ENCODE results near the gene STH. TPM values are rescaled to one million over a fixed set of nuclear protein-coding genes. Genes with fewer than 3 reads are reported as not detected.

The STH gene
- total and polyA plus RNA-seq, 12 donors = not detected

DNA sequence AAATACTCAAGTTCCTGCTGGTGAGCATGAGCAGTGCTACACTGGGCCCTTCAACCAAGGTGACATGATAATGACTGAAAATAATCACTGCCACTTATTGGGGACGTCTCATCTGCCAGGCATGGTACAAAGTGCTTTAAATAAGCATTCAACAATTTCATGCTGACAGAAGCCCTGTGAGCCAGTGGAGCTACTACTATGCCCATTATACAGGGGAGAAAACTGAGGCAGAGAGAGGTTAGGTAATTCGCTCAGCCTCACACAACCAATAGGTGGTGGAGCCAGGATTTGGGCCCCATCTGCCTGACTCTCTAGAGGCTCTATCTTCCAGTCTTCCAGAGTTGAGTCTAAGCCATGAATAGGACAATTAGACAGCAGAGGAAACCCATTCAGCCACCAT is 30.3 kb upstream of the STH start:
- DNase-seq = no peak
- intact Hi-C loops (cut with DNase I) = no loop called here
- Histone ChIP-seq H3K27me3 (no peaks in the 10 kb centered on the region), H3K27ac (no peak overlapping the region), H3K4me3 (no peak overlapping the region), H3K36me3 (replicated peaks in 1 of 2) (no peaks in the 10 kb centered on the region), H3K4me1 (replicated peaks in 1 of 2) (no peaks in the 10 kb centered on the region), H3K9me3 (replicated peaks in 1 of 3) (no peaks in the 10 kb centered on the region)
- no peak for TF ChIP-seq POLR2A (IDR thresholded peaks at IDR 0.05)
- TF ChIP-seq, protein P1, sequence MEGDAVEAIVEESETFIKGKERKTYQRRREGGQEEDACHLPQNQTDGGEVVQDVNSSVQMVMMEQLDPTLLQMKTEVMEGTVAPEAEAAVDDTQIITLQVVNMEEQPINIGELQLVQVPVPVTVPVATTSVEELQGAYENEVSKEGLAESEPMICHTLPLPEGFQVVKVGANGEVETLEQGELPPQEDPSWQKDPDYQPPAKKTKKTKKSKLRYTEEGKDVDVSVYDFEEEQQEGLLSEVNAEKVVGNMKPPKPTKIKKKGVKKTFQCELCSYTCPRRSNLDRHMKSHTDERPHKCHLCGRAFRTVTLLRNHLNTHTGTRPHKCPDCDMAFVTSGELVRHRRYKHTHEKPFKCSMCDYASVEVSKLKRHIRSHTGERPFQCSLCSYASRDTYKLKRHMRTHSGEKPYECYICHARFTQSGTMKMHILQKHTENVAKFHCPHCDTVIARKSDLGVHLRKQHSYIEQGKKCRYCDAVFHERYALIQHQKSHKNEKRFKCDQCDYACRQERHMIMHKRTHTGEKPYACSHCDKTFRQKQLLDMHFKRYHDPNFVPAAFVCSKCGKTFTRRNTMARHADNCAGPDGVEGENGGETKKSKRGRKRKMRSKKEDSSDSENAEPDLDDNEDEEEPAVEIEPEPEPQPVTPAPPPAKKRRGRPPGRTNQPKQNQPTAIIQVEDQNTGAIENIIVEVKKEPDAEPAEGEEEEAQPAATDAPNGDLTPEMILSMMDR (IDR thresholded peaks at IDR 0.05) = no peak
- WGBS, 4 donors = 54 to 73% (median 62%) methylated on average over 2 of the region's 2 CpGs

DNA sequence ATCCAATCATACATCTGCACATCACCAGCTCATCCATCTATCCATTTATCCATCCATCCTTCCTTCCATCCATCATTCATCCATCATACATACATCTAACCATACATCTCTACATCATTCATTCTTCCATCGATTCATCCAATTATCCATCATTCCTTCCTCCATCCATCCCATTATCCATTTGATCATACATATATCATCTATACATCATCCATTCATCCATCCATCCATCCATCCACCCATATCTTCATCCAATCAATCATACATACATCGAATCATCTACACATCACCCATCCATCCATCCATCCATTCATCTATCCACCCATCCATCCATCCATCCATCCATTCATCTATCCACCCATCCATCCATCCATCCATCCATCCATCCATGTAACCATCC is 29.3 kb upstream of the STH start:
- H3K36me3 ChIP-seq (replicated peaks in 1 of 2) = no peaks in the 10 kb centered on the region
- WGBS, 4 donors = 85 to 94% (median 87%) methylated on average over 2 of the region's 2 CpGs
- H3K9me3 ChIP-seq (replicated peaks in 1 of 3) = no peaks in the 10 kb centered on the region
- TF ChIP-seq, protein P1 (IDR thresholded peaks at IDR 0.05) = no peak
- no peak for TF ChIP-seq POLR2A (IDR thresholded peaks at IDR 0.05)
- H3K27me3 ChIP-seq = no peaks in the 10 kb centered on the region
- no peak overlapping the region for H3K27ac ChIP-seq
- no peak for DNase-seq
- H3K4me3 ChIP-seq = no peak overlapping the region
- intact Hi-C loops (cut with DNase I) = no loop called here
- no peaks in the 10 kb centered on the region for H3K4me1 ChIP-seq (replicated peaks in 1 of 2)

DNA sequence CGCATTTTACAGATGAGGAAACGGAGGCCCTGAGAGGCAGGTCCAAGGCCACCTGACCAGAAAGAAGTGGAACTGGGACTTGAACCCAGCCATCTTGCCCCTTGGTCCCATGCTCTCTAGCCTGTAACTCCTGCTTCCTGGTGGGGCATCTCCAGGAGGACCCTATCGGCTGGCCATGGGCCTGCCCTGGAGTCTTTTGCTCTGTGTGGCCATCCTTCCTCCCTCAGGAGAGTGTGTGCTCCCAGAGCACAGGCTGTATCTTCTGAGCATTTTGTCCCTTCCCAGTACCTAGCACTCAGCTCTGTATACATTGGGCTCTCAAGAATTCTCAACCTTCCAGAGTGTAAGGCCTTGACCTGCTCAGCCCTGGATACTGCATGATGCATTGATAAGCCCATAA is 28.4 kb upstream of the STH start:
- no peak for DNase-seq
- H3K27ac ChIP-seq = no peak overlapping the region
- H3K27me3 ChIP-seq = no peaks in the 10 kb centered on the region
- TF ChIP-seq, protein P1 (IDR thresholded peaks at IDR 0.05) = no peak
- TF ChIP-seq POLR2A (IDR thresholded peaks at IDR 0.05) = no peak
- H3K4me1 ChIP-seq (replicated peaks in 1 of 2) = no peaks in the 10 kb centered on the region
- 94 to 100% (median 97%) methylated on average over 2 to 3 of the region's 3 CpGs for WGBS, 4 donors
- H3K9me3 ChIP-seq (replicated peaks in 1 of 3) = no peaks in the 10 kb centered on the region
- H3K4me3 ChIP-seq = no peak overlapping the region
- intact Hi-C loops (cut with DNase I) = no loop called here
- H3K36me3 ChIP-seq (replicated peaks in 1 of 2) = no peaks in the 10 kb centered on the region

DNA sequence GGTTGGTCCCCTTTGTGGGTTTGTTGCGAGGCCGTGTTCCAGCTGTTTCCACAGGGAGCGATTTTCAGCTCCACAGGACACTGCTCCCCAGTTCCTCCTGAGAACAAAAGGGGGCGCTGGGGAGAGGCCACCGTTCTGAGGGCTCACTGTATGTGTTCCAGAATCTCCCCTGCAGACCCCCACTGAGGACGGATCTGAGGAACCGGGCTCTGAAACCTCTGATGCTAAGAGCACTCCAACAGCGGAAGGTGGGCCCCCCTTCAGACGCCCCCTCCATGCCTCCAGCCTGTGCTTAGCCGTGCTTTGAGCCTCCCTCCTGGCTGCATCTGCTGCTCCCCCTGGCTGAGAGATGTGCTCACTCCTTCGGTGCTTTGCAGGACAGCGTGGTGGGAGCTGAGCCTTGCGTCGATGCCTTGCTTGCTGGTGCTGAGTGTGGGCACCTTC is 27.3 kb upstream of the STH start:
- no peak overlapping the region for H3K27ac ChIP-seq
- no peak for DNase-seq
- no peaks in the 10 kb centered on the region for H3K4me1 ChIP-seq (replicated peaks in 1 of 2)
- 50 to 59% (median 52%) methylated on average over 8 to 14 of the region's 14 CpGs for WGBS, 4 donors
- no peaks in the 10 kb centered on the region for H3K9me3 ChIP-seq (replicated peaks in 1 of 3)
- H3K36me3 ChIP-seq (replicated peaks in 1 of 2) = no peaks in the 10 kb centered on the region
- H3K4me3 ChIP-seq = no peak overlapping the region
- intact Hi-C loops (cut with DNase I) = no loop called here
- no peak for TF ChIP-seq POLR2A (IDR thresholded peaks at IDR 0.05)
- TF ChIP-seq, protein P1 (IDR thresholded peaks at IDR 0.05) = no peak
- no peaks in the 10 kb centered on the region for H3K27me3 ChIP-seq

Measured in adrenal gland (tissue), 12 donors.